DND-41 (cell line): ENCODE data around the gene MBP.

ENCODE experiments used
- ATAC-seq: fragments of 200-7000 bp; cut with Tn5 transposase; 3 replicates; pipeline ENCODE4 v1.9.1; 2021; ENCODE audit warnings: low read depth; ENCODE audit not compliant: insufficient read depth
- DNase-seq: peaks from one replicate; pipeline ENCODE4 v3.0.0-alpha.2; 2020
- H2AFZ ChIP-seq: 2 replicates; pipeline ENCODE4 v1.6.0; 2012; ENCODE audit warnings: low read depth, low read length
- H3K27ac ChIP-seq: 2 replicates; pipeline ENCODE4 v1.5.1; 2012; ENCODE audit warnings: low read length, inconsistent platforms
- H3K27me3 ChIP-seq: fragments of 200-600 bp; sonication (generic); 2 replicates; pipeline ENCODE4 v1.6.0; 2012; ENCODE audit warnings: low read length, mild to moderate bottlenecking, inconsistent platforms; ENCODE audit not compliant: insufficient read depth, poor library complexity
- H3K36me3 ChIP-seq: 2 replicates; pipeline ENCODE4 v1.5.1; 2012; ENCODE audit warnings: low read length, inconsistent platforms; ENCODE audit not compliant: insufficient read depth
- H3K4me1 ChIP-seq: 2 replicates; pipeline ENCODE4 v1.5.1; 2012; ENCODE audit warnings: mild to moderate bottlenecking, low read length; ENCODE audit not compliant: insufficient read depth
- H3K4me2 ChIP-seq: 2 replicates; pipeline ENCODE4 v1.6.0; 2012; ENCODE audit warnings: mild to moderate bottlenecking, moderate library complexity, low read length, inconsistent platforms; ENCODE audit not compliant: insufficient read depth
- H3K4me3 ChIP-seq, 2 experiments: fragments of 200-600 bp in 1 of 2; shearing (Covaris generic) in 1 of 2; 2 replicates each; pipeline ENCODE4 v1.5.1; 2012 to 2016; ENCODE audit warnings: inconsistent platforms in 2 of 2, low read length in 2 of 2, mild to moderate bottlenecking in 2 of 2, low read depth in 1 of 2, moderate library complexity in 1 of 2
- H3K79me2 ChIP-seq: 2 replicates; pipeline ENCODE4 v1.6.0; 2012; ENCODE audit warnings: low read length, inconsistent platforms; ENCODE audit not compliant: insufficient read depth
- H3K9ac ChIP-seq: 2 replicates; pipeline ENCODE4 v1.6.0; 2012; ENCODE audit warnings: low read depth, mild to moderate bottlenecking, inconsistent platforms, low read length, moderate library complexity
- H3K9me3 ChIP-seq: 2 replicates; pipeline ENCODE4 v1.5.1; 2012; ENCODE audit warnings: low read length, moderate library complexity, mild to moderate bottlenecking, inconsistent platforms; ENCODE audit not compliant: insufficient read depth, severe bottlenecking
- H4K20me1 ChIP-seq: 2 replicates; pipeline ENCODE4 v1.6.0; 2012; ENCODE audit warnings: low read length; ENCODE audit not compliant: insufficient read depth
- EZH2 ChIP-seq: IDR thresholded peaks from 3 replicates; pipeline ENCODE4 v1.6.1; 2012; ENCODE audit warnings: borderline replicate concordance, low read depth, mild to moderate bottlenecking, moderate library complexity, low read length, inconsistent platforms; ENCODE audit not compliant: severe bottlenecking
- TF ChIP-seq, protein P1 (sequence below): IDR thresholded peaks from 2 replicates; pipeline ENCODE4 v1.5.1; 2012; ENCODE audit warnings: borderline replicate concordance, low read length, moderate library complexity, mild to moderate bottlenecking; ENCODE audit not compliant: poor library complexity, severe bottlenecking; ENCODE audit errors: extremely low read depth

MBP gene

DNA sequence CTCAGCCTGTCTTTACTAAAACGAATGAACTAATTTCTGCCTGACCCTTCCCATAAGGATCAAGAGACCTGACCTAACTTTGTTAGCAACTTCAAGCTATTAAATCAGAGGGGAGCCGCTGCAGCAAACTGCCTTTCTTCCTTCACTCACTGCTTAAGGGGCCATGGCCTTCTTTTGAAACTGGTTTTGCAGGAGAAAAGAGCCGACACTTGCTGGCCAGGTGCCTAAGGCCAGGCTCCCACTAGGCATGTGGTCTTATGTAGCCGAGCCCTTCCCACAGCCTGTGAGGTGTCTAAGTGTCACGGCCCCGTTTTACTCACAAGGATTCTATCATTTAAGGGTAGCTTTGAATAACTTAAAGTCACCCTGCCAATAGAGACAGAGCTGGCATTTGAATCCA lies 179.4 kb downstream of the MBP start:
- H3K4me2 ChIP-seq, result no peak overlapping the region
- H3K27ac ChIP-seq, result no peak overlapping the region
- no peak for TF ChIP-seq EZH2
- TF ChIP-seq, protein P1, sequence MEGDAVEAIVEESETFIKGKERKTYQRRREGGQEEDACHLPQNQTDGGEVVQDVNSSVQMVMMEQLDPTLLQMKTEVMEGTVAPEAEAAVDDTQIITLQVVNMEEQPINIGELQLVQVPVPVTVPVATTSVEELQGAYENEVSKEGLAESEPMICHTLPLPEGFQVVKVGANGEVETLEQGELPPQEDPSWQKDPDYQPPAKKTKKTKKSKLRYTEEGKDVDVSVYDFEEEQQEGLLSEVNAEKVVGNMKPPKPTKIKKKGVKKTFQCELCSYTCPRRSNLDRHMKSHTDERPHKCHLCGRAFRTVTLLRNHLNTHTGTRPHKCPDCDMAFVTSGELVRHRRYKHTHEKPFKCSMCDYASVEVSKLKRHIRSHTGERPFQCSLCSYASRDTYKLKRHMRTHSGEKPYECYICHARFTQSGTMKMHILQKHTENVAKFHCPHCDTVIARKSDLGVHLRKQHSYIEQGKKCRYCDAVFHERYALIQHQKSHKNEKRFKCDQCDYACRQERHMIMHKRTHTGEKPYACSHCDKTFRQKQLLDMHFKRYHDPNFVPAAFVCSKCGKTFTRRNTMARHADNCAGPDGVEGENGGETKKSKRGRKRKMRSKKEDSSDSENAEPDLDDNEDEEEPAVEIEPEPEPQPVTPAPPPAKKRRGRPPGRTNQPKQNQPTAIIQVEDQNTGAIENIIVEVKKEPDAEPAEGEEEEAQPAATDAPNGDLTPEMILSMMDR, result no peak

DNA sequence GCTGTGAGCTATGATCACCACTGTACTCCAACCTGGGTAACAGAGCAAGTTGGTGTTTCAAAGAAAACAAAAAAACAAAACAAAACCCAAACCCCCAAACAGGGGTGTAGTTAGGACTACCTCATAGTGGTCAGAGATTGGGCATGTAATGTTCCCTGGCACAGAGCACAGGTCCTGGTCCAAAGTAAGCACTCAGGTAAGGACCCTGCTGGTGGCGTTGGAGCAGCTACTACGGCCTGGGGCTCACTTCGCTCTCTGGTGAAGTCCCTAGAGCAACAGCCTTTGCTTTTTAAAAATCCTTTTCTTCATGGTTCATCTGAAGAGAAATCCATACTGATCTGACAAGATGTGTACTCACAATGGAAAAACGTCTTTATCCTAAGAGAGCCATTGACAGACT lies 179.8 kb downstream of the MBP start:
- ATAC-seq (no peak), DNase-seq (no peak)
- Histone ChIP-seq H3K4me1 (no peaks in the 10 kb centered on the region), H4K20me1 (no peaks in the 10 kb centered on the region; the same call in 1 of the 2 replicates), H3K4me3 (no peak overlapping the region), H3K9ac (no peak overlapping the region), H3K79me2 (no peaks in the 10 kb centered on the region), H3K27ac (no peak overlapping the region), H2AFZ (no peak overlapping the region), H3K4me2 (no peak overlapping the region), H3K27me3 (no peaks in the 10 kb centered on the region), H3K9me3 (no peaks in the 10 kb centered on the region), H3K36me3 (peaks cover 75% of the 10 kb centered on the region)
- TF ChIP-seq EZH2, result no peak
- TF ChIP-seq, protein P1, result no peak

More for the DNA sequence above, 179.4 kb downstream of the MBP start:
- no peak overlapping the region for H3K9ac ChIP-seq
- H3K27me3 ChIP-seq, result no peaks in the 10 kb centered on the region
- no peaks in the 10 kb centered on the region for H3K79me2 ChIP-seq
- H2AFZ ChIP-seq, result no peak overlapping the region
- DNase-seq (no peak), ATAC-seq (no peak)
- H3K4me3 ChIP-seq, result no peak overlapping the region
- H3K36me3 ChIP-seq, result peaks cover 76% of the 10 kb centered on the region
- H3K4me1 ChIP-seq, result no peaks in the 10 kb centered on the region
- H4K20me1 ChIP-seq, result no peaks in the 10 kb centered on the region; the same call in 1 of the 2 replicates
- no peaks in the 10 kb centered on the region for H3K9me3 ChIP-seq

DNA sequence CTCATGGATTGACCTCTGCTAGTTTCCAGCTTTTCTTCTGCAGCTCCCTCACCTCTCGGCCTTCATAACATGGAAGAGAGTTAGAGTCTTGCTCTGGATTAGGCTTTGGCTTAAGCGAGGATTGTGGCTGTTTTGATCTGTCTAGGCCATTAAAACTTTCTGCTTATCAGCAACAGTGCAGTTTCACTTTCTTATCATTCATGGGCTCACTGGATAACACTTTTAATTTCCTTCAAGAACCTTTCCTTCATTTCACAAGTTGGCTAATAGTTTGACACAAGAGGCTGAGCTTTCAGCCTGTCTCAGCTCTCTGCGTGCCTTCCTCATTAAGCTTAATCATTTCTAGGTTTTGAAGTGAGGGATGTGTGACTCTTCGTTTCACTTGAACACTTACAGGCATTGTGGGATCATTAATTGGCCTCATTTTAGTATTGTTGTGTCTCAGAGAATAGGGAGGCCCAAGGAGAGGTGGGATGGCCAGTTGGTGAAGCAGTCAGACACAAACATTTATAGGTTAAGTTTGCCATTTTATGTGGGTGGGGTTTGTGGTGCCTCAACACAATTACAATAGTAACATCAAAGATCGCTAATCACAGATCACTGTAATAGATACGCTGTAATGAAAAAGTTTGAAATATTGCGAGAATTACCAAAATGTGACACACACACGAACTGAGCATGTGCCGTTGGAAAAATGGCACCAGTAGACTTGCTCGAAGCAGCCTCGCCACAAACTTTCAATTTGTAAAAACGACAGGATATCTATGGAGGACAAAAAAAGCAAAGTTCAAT lies 180.9 kb downstream of the MBP start:
- Histone ChIP-seq H2AFZ (no peak overlapping the region), H3K9ac (no peak overlapping the region), H4K20me1 (no peaks in the 10 kb centered on the region; the same call in 1 of the 2 replicates), H3K36me3 (peaks cover 75% of the 10 kb centered on the region), H3K27me3 (no peaks in the 10 kb centered on the region), H3K27ac (no peak overlapping the region), H3K79me2 (no peaks in the 10 kb centered on the region), H3K9me3 (no peaks in the 10 kb centered on the region), H3K4me2 (no peak overlapping the region), H3K4me1 (no peaks in the 10 kb centered on the region), H3K4me3 (no peak overlapping the region)
- DNase-seq (no peak), ATAC-seq (no peak)
- TF ChIP-seq, protein P1, result no peak
- TF ChIP-seq EZH2, result no peak
